Tibial nerve (tissue), 4 donors: ENCODE measurements around the gene ZMYM1. TPM values are rescaled to one million over a fixed set of nuclear protein-coding genes. Genes with fewer than 3 reads are reported as not detected.

Experiments
- DNase-seq, 2 donors: peaks; one replicate each; pipeline ENCODE4 v3.0.0-alpha.2; 2019; ENCODE audit warnings: low spot score in 2 of 2
- H3K27ac ChIP-seq, 4 donors: fragments of 200-600 bp; sonication (generic) in 3 of 4; one replicate each; pipeline ENCODE4 v1.5.1; 2017 to 2019; ENCODE audit warnings: mild to moderate bottlenecking in 1 of 4
- H3K27me3 ChIP-seq, 2 donors: fragments of 200-600 bp; sonication (generic) in 1 of 2; one replicate each; pipeline versions ENCODE4 v1.5.1 to v1.6.0; 2017 to 2019
- H3K36me3 ChIP-seq, 3 donors: fragments of 200-600 bp; sonication (generic); one replicate each; pipeline ENCODE4 v1.5.1; 2018 to 2019
- H3K4me1 ChIP-seq, 4 donors: fragments of 200-600 bp; sonication (generic) in 3 of 4; one replicate each; pipeline ENCODE4 v1.5.1; 2017 to 2019
- H3K4me3 ChIP-seq, 4 donors: fragments of 200-600 bp; sonication (generic) in 3 of 4; one replicate each; pipeline ENCODE4 v1.5.1; 2017 to 2019; ENCODE audit warnings: mild to moderate bottlenecking in 1 of 4, moderate library complexity in 1 of 4
- H3K9me3 ChIP-seq, 4 donors: fragments of 200-600 bp; sonication (generic) in 3 of 4; one replicate each; pipeline ENCODE4 v1.5.1; 2017 to 2019
- EP300 ChIP-seq, 2 donors: sonication (generic); formaldehyde crosslinking; IDR thresholded peaks; one replicate each; pipeline ENCODE4 v1.6.1; 2017; ENCODE audit warnings: antibody characterized with exemption in 2 of 2, mild to moderate bottlenecking in 1 of 2
- POLR2A ChIP-seq, 2 donors: fragments of 450-650 bp; IDR thresholded peaks; one replicate each; pipeline ENCODE4 v1.6.1; 2017; ENCODE audit warnings: antibody characterized with exemption in 2 of 2, mild to moderate bottlenecking in 2 of 2, moderate library complexity in 2 of 2
- WGBS, 2 donors: methylation state at CpG; one replicate each; pipeline ENCODE4 v1.1.5; 2018; 5-methylcytosine and 5-hydroxymethylcytosine counted together
- total RNA-seq, 4 donors: library from RNA; depleted of rRNA; stranded (reverse); fragments of >200 nt; gene quantifications; one replicate each; pipeline ENCODE4 v1.1.0, GENCODE V29; 2016
- TF ChIP-seq, protein P1 (sequence below), 5 experiments: fragments of 200-600 bp in 3 of 5; fragments of 450-650 bp in 2 of 5; sonication (generic) in 3 of 5; IDR thresholded peaks; one replicate each; pipeline ENCODE4 v1.5.1; 2016 to 2019; ENCODE audit warnings: antibody characterized with exemption in 5 of 5, mild to moderate bottlenecking in 3 of 5, moderate library complexity in 2 of 5

The ZMYM1 gene
- total RNA-seq, 4 donors from 2014 or later = 10.5 to 17.4 (median 13.4) TPM

DNA sequence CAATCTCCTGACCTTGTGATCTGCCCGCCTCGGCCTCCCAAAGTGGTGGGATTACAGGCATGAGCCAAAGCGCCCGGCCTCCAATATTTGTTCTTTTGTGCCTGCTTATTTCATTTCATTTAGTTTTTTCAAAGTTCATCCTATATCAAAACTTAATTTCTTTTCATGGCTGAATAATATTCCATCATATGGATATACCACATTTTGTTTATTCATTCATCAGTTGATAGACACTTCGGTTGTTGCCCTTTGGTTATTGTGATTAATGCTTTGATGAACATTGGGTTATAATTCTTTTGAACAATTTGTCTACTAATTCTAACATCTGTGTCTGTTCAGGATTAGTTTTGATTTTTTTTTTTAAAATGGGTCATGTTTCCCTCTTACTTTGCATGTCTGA is 72.0 kb downstream of the ZMYM1 start:
- Histone ChIP-seq H3K27ac (no peak overlapping the region), H3K4me1 (peaks cover 0 to 6% (median 0%) of the 10 kb centered on the region in 4 donors), H3K9me3 (peaks cover 0 to 4% (median 0%) of the 10 kb centered on the region in 4 donors), H3K36me3 (no peaks in the 10 kb centered on the region), H3K27me3 (no peaks in the 10 kb centered on the region), H3K4me3 (no peak overlapping the region)
- no peak for DNase-seq
- TF ChIP-seq POLR2A (IDR thresholded peaks at IDR 0.05) (no peak), EP300 (IDR thresholded peaks at IDR 0.05) (no peak)
- TF ChIP-seq, protein P1, sequence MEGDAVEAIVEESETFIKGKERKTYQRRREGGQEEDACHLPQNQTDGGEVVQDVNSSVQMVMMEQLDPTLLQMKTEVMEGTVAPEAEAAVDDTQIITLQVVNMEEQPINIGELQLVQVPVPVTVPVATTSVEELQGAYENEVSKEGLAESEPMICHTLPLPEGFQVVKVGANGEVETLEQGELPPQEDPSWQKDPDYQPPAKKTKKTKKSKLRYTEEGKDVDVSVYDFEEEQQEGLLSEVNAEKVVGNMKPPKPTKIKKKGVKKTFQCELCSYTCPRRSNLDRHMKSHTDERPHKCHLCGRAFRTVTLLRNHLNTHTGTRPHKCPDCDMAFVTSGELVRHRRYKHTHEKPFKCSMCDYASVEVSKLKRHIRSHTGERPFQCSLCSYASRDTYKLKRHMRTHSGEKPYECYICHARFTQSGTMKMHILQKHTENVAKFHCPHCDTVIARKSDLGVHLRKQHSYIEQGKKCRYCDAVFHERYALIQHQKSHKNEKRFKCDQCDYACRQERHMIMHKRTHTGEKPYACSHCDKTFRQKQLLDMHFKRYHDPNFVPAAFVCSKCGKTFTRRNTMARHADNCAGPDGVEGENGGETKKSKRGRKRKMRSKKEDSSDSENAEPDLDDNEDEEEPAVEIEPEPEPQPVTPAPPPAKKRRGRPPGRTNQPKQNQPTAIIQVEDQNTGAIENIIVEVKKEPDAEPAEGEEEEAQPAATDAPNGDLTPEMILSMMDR (IDR thresholded peaks at IDR 0.05) = no peak
- 96 to 99% methylated on average over 5 of the region's 5 CpGs for whole genome bisulfite sequencing, 2 donors

DNA sequence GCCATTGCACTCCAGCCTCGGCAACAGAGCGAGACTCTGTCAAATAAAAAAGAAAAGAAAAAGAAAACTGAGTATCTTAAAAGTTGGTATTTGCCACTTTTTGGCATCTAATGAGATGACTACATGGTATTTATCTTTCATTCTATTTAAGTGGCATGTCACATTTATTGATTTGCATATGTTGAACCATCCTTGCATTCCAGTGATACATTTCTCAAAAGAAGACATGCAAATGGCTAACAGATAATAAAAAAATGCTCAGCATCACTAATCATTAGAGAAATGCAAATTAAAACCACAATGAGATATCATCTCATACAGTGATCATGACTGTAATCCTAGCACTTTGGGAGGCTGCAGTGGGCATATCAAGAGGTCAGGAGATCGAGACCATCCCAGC is 85.7 kb downstream of the ZMYM1 start:
- no peaks in the 10 kb centered on the region for H3K4me1 ChIP-seq
- H3K27ac ChIP-seq = no peak overlapping the region
- no peaks in the 10 kb centered on the region for H3K36me3 ChIP-seq
- 95 to 98% methylated on average over 3 of the region's 3 CpGs for WGBS, 2 donors
- DNase-seq = no peak
- H3K4me3 ChIP-seq = no peak overlapping the region
- no peak for TF ChIP-seq EP300 (IDR thresholded peaks at IDR 0.05)
- peaks cover 0 to 28% (median 3%) of the 10 kb centered on the region in 4 donors for H3K9me3 ChIP-seq
- H3K27me3 ChIP-seq = no peaks in the 10 kb centered on the region

Other genes with a start within 250 kb of the ZMYM1 start
- gene SMIM12, start 219.6 kb upstream of the ZMYM1 start, total RNA-seq = 10 to 100 TPM; 17.5 to 35.1 (median 22.0) TPM
- under 1 TPM in 3 of 4 donors, not detected in 1; 0.42 to 0.87 (median 0.78) TPM for gene DLGAP3, start 149.7 kb upstream of the ZMYM1 start, total RNA-seq
- 10 to 100 TPM; 42.9 to 66.5 (median 62.2) TPM for gene TMEM35B, start 94.0 kb upstream of the ZMYM1 start, total RNA-seq
- gene ZMYM6, start 47.4 kb upstream of the ZMYM1 start, total RNA-seq = 10 to 100 TPM; 14.7 to 21.4 (median 17.4) TPM
- 100 to 1,000 TPM; 243 to 318 (median 267) TPM for gene SFPQ, start 113.8 kb downstream of the ZMYM1 start, total RNA-seq
- 10 to 100 TPM; 22.2 to 38.7 (median 26.5) TPM for gene ZMYM4, start 189.3 kb downstream of the ZMYM1 start, total RNA-seq